ENCODE measurements around the gene SYNJ1. TPM values are rescaled to one million over a fixed set of nuclear protein-coding genes. Genes with fewer than 3 reads are reported as not detected.
A peak's percentile ranks its signal among the peaks of the same experiment; 100 is the strongest.
"Not testable (repeated sequence)": the region's sequence is repeated elsewhere in the genome, so short reads cannot be mapped to it uniquely, and the experiment has no call there.

The SYNJ1 gene
- total RNA-seq, 1 donor from 2014 or later, result 12.9 TPM

DNA sequence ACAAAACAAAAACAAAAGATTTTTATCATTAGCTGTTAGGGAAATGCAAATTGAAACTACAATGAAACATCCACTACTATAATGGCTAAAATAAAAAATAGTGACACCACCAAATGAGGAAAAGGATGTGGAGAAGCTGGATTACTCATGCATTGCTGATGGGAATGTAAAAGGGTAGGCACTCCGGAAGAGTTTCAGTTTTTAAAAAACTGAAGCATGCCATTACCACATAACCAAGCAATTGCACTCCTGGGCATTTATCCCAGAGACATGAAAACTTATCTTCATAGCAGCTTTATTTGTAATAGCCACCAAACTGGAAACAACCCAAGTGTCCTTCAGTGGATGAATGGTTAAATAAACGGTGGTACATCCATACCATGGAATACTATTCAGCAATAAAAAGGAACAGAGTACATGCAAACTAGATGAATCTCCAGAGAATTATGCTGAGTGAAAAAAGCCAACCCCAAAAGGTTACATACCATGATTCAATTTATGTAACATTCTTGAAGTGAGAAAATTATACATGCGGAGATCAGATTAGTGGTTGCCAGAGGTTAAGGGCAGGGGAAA lies 101.1 kb downstream of the SYNJ1 start:
- no peaks in the 10 kb centered on the region for H3K27me3 Mint-ChIP-seq (ENCODE audit: low read depth, unreplicated experiment)
- Histone ChIP-seq H3K36me3 (ENCODE audit: insufficient read depth, low read length) (peaks cover 6% of the 10 kb centered on the region), H2AFZ (ENCODE audit: low read depth, low read length) (no peak overlapping the region), H3K4me2 (ENCODE audit: low read length) (no peak overlapping the region), H3K9ac (ENCODE audit: low read length) (no peak overlapping the region), H3K9me3 (ENCODE audit: insufficient read depth, low read depth, low read length) (no peaks in the 10 kb centered on the region), H3K79me2 (ENCODE audit: insufficient read depth, low read length) (no peaks in the 10 kb centered on the region), H3K27ac (ENCODE audit: low read depth, low read length) (no peak overlapping the region), H4K20me1 (ENCODE audit: insufficient read depth, low read length) (no peaks in the 10 kb centered on the region), H3K27me3 (ENCODE audit: insufficient read depth, low read length) (no peaks in the 10 kb centered on the region), H3K4me3 (ENCODE audit: insufficient read depth, low read depth, low read length) (no peak overlapping the region), H3K4me1 (ENCODE audit: insufficient read depth, low read length) (no peaks in the 10 kb centered on the region)
- peaks cover 6% of the 10 kb centered on the region for H3K36me3 Mint-ChIP-seq (ENCODE audit: low read depth, unreplicated experiment)
- peak; percentile 80 for DNase-seq (ENCODE audit: low read depth)
- no peak overlapping the region for H3K27ac Mint-ChIP-seq (ENCODE audit: unreplicated experiment)
- peaks cover 2% of the 10 kb centered on the region for H3K4me1 Mint-ChIP-seq (ENCODE audit: low read depth, unreplicated experiment)
- H3K4me3 Mint-ChIP-seq (ENCODE audit: unreplicated experiment), result no peak overlapping the region
- TF ChIP-seq, protein P1, sequence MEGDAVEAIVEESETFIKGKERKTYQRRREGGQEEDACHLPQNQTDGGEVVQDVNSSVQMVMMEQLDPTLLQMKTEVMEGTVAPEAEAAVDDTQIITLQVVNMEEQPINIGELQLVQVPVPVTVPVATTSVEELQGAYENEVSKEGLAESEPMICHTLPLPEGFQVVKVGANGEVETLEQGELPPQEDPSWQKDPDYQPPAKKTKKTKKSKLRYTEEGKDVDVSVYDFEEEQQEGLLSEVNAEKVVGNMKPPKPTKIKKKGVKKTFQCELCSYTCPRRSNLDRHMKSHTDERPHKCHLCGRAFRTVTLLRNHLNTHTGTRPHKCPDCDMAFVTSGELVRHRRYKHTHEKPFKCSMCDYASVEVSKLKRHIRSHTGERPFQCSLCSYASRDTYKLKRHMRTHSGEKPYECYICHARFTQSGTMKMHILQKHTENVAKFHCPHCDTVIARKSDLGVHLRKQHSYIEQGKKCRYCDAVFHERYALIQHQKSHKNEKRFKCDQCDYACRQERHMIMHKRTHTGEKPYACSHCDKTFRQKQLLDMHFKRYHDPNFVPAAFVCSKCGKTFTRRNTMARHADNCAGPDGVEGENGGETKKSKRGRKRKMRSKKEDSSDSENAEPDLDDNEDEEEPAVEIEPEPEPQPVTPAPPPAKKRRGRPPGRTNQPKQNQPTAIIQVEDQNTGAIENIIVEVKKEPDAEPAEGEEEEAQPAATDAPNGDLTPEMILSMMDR (IDR thresholded peaks at IDR 0.05; ENCODE audit: insufficient read depth, low read depth, low read length), result no peak
- TF ChIP-seq EZH2 (IDR thresholded peaks at IDR 0.05; ENCODE audit: insufficient read depth, low read length), result no peak
- FAIRE-seq, result no peak
- no peaks in the 10 kb centered on the region for H3K9me3 Mint-ChIP-seq (ENCODE audit: unreplicated experiment)

DNA sequence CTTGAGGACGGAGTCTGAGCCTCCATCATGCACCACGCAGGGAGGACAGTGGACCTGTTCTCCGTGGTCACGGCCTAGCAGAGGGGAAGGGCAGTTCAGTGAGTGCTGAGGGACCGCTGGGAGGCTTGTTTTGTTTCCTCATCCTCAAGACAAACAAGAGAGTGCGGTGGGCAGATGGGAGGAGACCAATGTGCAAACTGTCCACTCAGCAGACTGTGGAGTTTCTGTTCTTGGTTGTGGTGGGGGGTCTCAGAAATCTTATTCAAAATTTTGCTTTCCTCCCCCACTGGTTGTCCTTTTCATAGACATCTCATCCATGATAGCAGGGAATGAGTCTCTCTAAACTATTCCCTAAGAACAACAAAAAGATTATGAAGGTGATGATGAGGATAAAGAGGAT lies 109.6 kb downstream of the SYNJ1 start:
- not testable (repeated sequence) for H3K9ac ChIP-seq (ENCODE audit: low read length); H3K4me1 Mint-ChIP-seq (ENCODE audit: low read depth, unreplicated experiment); H3K36me3 Mint-ChIP-seq (ENCODE audit: low read depth, unreplicated experiment); H3K9me3 ChIP-seq (ENCODE audit: insufficient read depth, low read depth, low read length); H3K4me2 ChIP-seq (ENCODE audit: low read length); DNase-seq (ENCODE audit: low read depth); H3K36me3 ChIP-seq (ENCODE audit: insufficient read depth, low read length); H3K27ac Mint-ChIP-seq (ENCODE audit: unreplicated experiment); H3K27me3 ChIP-seq (ENCODE audit: insufficient read depth, low read length); FAIRE-seq; H3K27ac ChIP-seq (ENCODE audit: low read depth, low read length); H3K79me2 ChIP-seq (ENCODE audit: insufficient read depth, low read length); H3K4me3 ChIP-seq (ENCODE audit: insufficient read depth, low read depth, low read length); H3K9me3 Mint-ChIP-seq (ENCODE audit: unreplicated experiment); H3K4me3 Mint-ChIP-seq (ENCODE audit: unreplicated experiment); H2AFZ ChIP-seq (ENCODE audit: low read depth, low read length); H4K20me1 ChIP-seq (ENCODE audit: insufficient read depth, low read length); H3K4me1 ChIP-seq (ENCODE audit: insufficient read depth, low read length)
- peaks cover 23% of the 10 kb centered on the region for H3K27me3 Mint-ChIP-seq (ENCODE audit: low read depth, unreplicated experiment)

DNA sequence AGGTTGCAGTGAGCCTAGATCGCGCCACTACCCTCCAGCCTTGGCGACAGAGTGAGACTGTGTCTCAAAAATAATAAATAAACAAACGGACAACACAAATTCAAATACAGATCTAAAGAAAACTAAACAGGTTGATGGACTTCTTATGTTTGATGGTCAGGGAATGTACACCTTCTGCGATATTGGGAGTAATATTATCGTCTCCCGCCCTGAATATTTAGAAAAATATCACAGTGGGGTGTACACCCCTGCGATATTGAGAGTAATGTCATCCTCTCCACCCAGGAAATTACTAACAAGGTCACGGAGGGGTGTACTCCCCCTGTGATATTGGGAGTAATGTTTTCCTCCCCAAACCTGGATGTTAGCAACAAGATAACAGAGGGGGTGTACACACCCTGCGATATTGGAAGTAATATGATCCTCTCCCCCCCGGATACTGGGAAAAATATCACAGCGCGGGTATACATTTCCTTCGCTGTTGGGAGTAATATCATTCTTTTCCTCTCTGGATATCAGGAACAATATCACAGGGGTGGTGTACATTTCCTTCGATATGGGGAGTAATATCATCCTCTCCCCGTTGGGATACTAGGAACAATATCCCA lies 114.3 kb downstream of the SYNJ1 start:
- Histone ChIP-seq H3K9me3 (ENCODE audit: insufficient read depth, low read depth, low read length) (no peaks in the 10 kb centered on the region), H2AFZ (ENCODE audit: low read depth, low read length) (peak overlapping the region; percentile 99), H3K4me3 (ENCODE audit: insufficient read depth, low read depth, low read length) (peak overlapping the region; percentile 76), H3K36me3 (ENCODE audit: insufficient read depth, low read length) (peaks cover 10% of the 10 kb centered on the region), H3K27me3 (ENCODE audit: insufficient read depth, low read length) (no peaks in the 10 kb centered on the region), H3K79me2 (ENCODE audit: insufficient read depth, low read length) (peaks cover 25% of the 10 kb centered on the region), H3K4me1 (ENCODE audit: insufficient read depth, low read length) (no peaks in the 10 kb centered on the region), H4K20me1 (ENCODE audit: insufficient read depth, low read length) (peaks cover 9% of the 10 kb centered on the region), H3K4me2 (ENCODE audit: low read length) (peak overlapping the region; percentile 99), H3K9ac (ENCODE audit: low read length) (peak overlapping the region; percentile 96), H3K27ac (ENCODE audit: low read depth, low read length) (no peak overlapping the region)
- Mint-ChIP-seq H3K27me3 (ENCODE audit: low read depth, unreplicated experiment) (peaks cover 2% of the 10 kb centered on the region), H3K9me3 (ENCODE audit: unreplicated experiment) (no peaks in the 10 kb centered on the region), H3K4me3 (ENCODE audit: unreplicated experiment) (peak overlapping the region; percentile 94), H3K27ac (ENCODE audit: unreplicated experiment) (peak overlapping the region; percentile 98), H3K36me3 (ENCODE audit: low read depth, unreplicated experiment) (no peaks in the 10 kb centered on the region), H3K4me1 (ENCODE audit: low read depth, unreplicated experiment) (no peaks in the 10 kb centered on the region)
- DNase-seq (ENCODE audit: low read depth), result no peak
- no peak for FAIRE-seq
- no peak for TF ChIP-seq EZH2 (IDR thresholded peaks at IDR 0.05; ENCODE audit: insufficient read depth, low read length)
- TF ChIP-seq, protein P1 (IDR thresholded peaks at IDR 0.05; ENCODE audit: insufficient read depth, low read depth, low read length), result no peak

Measured in astrocyte (in vitro differentiated cells and primary cell).